GM21381 (cell line): ENCODE data around the gene TK2.
"Not testable (repeated sequence)": the region's sequence is repeated elsewhere in the genome, so short reads cannot be mapped to it uniquely, and the experiment has no call there.

Experiments
- ATAC-seq: cut with Tn5 transposase; IDR thresholded peaks from one replicate; pipeline ENCODE4 v1.9.1; 2021; ENCODE audit warnings: mild to moderate bottlenecking, moderate library complexity; ENCODE audit not compliant: unreplicated experiment

TK2 gene

GRCh38 chr16:66574081-66574480, 24.2 kb upstream of the TK2 start:
- ATAC-seq = no peak

- ATAC-seq = no peak
These were observed 22.4 kb upstream of the TK2 start for GRCh38 chr16:66572356-66572755.

GRCh38 chr16:66569827-66570405, 20.0 kb upstream of the TK2 start:
- no peak for ATAC-seq

- ATAC-seq = no peak
These were observed 19.2 kb upstream of the TK2 start for GRCh38 chr16:66569131-66569530.

GRCh38 chr16:66568355-66568754, 18.4 kb upstream of the TK2 start:
- no peak for ATAC-seq

- ATAC-seq = not testable (repeated sequence)
These were observed 17.3 kb upstream of the TK2 start for GRCh38 chr16:66567270-66567669.

- no peak for ATAC-seq
These were observed 16.4 kb upstream of the TK2 start, which contains the start of gene CMTM1 for GRCh38 chr16:66566051-66566901. TSS of gene CMTM1 (plus strand) at chr16:66566439. CDS start at chr16:66566514, 75 bp downstream.

- ATAC-seq = no peak
These were observed 13.8 kb upstream of the TK2 start for GRCh38 chr16:66563574-66564334.

- no peak for ATAC-seq
These were observed 13.1 kb upstream of the TK2 start for GRCh38 chr16:66562986-66563385.

- no peak for ATAC-seq
These were observed 12.5 kb upstream of the TK2 start for GRCh38 chr16:66562409-66562808.

- no peak for ATAC-seq
These were observed 11.6 kb upstream of the TK2 start for GRCh38 chr16:66561381-66562080.

GRCh38 chr16:66560107-66560506, 10.2 kb upstream of the TK2 start:
- ATAC-seq = no peak

GRCh38 chr16:66554495-66554894, 4.6 kb upstream of the TK2 start:
- ATAC-seq = no peak

GRCh38 chr16:66554021-66554420, 4.1 kb upstream of the TK2 start:
- no peak for ATAC-seq

- ATAC-seq = no peak
These were observed 3.3 kb upstream of the TK2 start for GRCh38 chr16:66553223-66553622.

- ATAC-seq = peak; percentile 78
These were observed 2.6 kb upstream of the TK2 start, which contains the start of gene CKLF for GRCh38 chr16:66552286-66553177. TSS of gene CKLF (plus strand) at chr16:66552576. CDS start at chr16:66552716, 140 bp downstream.

GRCh38 chr16:66551788-66552285, 1.9 kb upstream of the TK2 start:
- peak; percentile 5 for ATAC-seq

- ATAC-seq = no peak
These were observed 1.4 kb upstream of the TK2 start for GRCh38 chr16:66551348-66551759.

GRCh38 chr16:66548868-66549267, 1.1 kb downstream of the TK2 start:
- ATAC-seq = no peak

GRCh38 chr16:66548068-66548467, 1.9 kb downstream of the TK2 start:
- ATAC-seq = no peak
